Measurements from ENCODE around the gene MYO18B.

The MYO18B gene

GRCh38 chr22:26045860-26046259 is 303.9 kb downstream of the MYO18B start:
- no peak for TF ChIP-seq CTCF (IDR thresholded peaks at IDR 0.05; ENCODE audit: low read depth, low read length)
- no peak overlapping the region for H3K4me3 ChIP-seq (replicated peaks in 1 of 2; ENCODE audit: low read depth in 2 of 2, low read length in 2 of 2)
- DNase-seq (ENCODE audit: low read depth in 2 of 2) = no peak

- no peak overlapping the region for H3K4me3 ChIP-seq (replicated peaks in 1 of 2; ENCODE audit: low read depth in 2 of 2, low read length in 2 of 2)
- no peak for TF ChIP-seq CTCF (IDR thresholded peaks at IDR 0.05; ENCODE audit: low read depth, low read length)
- DNase-seq (ENCODE audit: low read depth in 2 of 2) = no peak
Measured at GRCh38 chr22:26047516-26047915, 305.5 kb downstream of the MYO18B start.

GRCh38 chr22:26047920-26048319 is 305.9 kb downstream of the MYO18B start:
- no peak for DNase-seq (ENCODE audit: low read depth in 2 of 2)
- no peak overlapping the region for H3K4me3 ChIP-seq (replicated peaks in 1 of 2; ENCODE audit: low read depth in 2 of 2, low read length in 2 of 2)
- TF ChIP-seq CTCF (IDR thresholded peaks at IDR 0.05; ENCODE audit: low read depth, low read length) = no peak

GRCh38 chr22:26050079-26050478 is 308.1 kb downstream of the MYO18B start:
- H3K4me3 ChIP-seq (replicated peaks in 1 of 2; ENCODE audit: low read depth in 2 of 2, low read length in 2 of 2) = no peak overlapping the region
- TF ChIP-seq CTCF (IDR thresholded peaks at IDR 0.05; ENCODE audit: low read depth, low read length) = no peak
- no peak for DNase-seq (ENCODE audit: low read depth in 2 of 2)

- DNase-seq (ENCODE audit: low read depth in 2 of 2) = no peak
- TF ChIP-seq CTCF (IDR thresholded peaks at IDR 0.05; ENCODE audit: low read depth, low read length) = no peak
Measured at GRCh38 chr22:26053737-26054316, 311.8 kb downstream of the MYO18B start.

GRCh38 chr22:26054841-26055605 is 313.0 kb downstream of the MYO18B start:
- no peak for TF ChIP-seq CTCF (IDR thresholded peaks at IDR 0.05; ENCODE audit: low read depth, low read length)
- no peak overlapping the region for H3K4me3 ChIP-seq (replicated peaks in 1 of 2; ENCODE audit: low read depth in 2 of 2, low read length in 2 of 2)
- no peak for DNase-seq (ENCODE audit: low read depth in 2 of 2)

More at GRCh38 chr22:26053737-26054316, 311.8 kb downstream of the MYO18B start:
- no peak overlapping the region for H3K4me3 ChIP-seq (replicated peaks in 1 of 2; ENCODE audit: low read depth in 2 of 2, low read length in 2 of 2)

Data from cardiac fibroblast (primary cell).